HG03565 (cell line): ENCODE data around the gene SERHL2.
"Not testable (repeated sequence)": the region's sequence is repeated elsewhere in the genome, so short reads cannot be mapped to it uniquely, and the experiment has no call there.

Experiments
- ATAC-seq: cut with Tn5 transposase; IDR thresholded peaks from one replicate; pipeline ENCODE4 v1.9.1; 2021; ENCODE audit warnings: mild to moderate bottlenecking, moderate library complexity; ENCODE audit not compliant: unreplicated experiment

The SERHL2 gene

DNA sequence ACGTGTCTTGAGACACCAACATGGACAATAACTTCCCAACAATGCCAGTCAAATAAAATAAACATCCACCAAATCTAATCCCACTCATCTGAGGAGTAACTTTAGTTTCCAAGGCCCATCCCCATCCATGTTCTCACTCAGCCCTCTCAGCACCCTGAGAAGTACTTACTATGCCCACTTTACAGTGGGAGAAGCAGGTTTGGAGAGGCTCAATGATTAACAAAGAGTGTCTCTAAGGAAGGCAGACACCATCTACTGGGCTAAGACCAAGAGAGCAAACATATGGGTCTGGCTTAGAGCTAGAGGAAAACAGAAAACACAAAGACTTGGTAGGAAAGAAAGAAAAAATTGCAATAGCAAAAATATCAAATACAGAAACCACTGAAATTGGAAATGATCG lies 49.7 kb downstream of the SERHL2 start:
- no peak for ATAC-seq

DNA sequence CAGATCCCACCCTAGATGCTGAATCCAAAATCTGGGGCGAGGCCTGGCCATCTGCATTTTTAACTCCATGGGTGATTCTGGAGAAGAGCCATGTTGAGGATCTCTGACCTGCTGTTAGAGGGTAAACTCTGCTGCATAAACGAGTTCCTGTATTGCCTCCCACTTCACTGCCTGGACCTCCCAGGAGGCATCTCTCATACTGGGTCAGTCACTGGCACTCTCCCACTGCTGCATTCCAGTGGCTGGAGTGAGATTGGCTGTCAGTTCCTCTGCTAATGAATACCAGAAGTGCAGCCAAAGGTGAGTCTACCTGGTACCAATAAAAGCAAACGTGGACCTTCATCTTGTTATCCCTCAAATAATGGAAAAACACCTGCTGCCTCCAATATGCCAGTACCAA lies 50.6 kb downstream of the SERHL2 start:
- no peak for ATAC-seq

DNA sequence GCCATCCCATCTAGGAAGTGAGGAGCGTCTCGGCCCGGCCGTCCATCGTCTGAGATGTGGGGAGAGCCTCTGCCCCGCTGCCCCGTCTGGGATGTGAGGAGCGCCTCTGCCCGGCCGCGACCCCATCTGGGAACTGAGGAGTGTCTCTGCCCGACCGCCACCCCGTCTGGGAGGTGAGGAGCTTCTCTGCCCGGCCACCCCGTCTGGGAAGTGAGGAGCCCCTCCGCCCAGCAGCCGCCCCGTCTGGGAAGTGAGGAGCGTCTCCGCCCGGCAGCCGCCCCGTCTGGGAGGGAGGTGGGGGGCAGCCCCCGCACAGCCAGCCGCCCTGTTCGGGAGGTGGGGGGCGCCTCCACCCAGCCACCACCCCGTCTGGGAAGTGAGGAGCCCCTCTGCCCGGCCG lies 53.9 kb downstream of the SERHL2 start:
- ATAC-seq, result not testable (repeated sequence)

DNA sequence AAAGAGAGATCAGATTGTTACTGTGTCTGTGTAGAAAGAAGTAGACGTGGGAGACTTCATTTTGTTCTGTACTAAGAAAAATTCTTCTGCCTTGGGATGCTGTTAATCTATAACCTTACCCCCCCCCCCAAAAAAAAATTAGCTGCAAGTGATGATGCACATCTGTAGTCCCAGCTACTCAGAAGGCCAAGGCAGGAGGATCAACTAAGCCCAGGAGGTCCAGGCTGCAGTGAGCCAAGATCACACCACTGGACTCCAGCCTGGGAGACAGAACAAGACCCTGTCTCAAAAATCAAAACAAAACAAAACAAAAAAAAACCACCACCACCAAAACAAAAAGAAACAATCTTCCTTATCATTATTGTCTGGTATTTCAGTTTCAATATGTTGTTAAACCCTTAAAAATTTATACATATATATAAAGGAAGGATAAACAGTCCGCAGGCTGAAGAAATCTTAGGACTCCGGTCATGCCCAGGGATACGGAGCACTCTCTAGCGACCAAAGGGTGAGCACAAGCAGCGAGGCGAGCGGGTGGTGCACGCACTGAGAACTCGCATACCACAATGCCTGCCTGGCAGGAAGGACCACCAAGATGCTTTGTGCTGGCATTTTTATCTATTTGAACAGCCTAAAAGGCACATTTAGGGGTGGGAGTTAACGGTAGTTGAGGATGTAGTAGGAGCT lies 54.5 kb downstream of the SERHL2 start:
- ATAC-seq, result no peak

DNA sequence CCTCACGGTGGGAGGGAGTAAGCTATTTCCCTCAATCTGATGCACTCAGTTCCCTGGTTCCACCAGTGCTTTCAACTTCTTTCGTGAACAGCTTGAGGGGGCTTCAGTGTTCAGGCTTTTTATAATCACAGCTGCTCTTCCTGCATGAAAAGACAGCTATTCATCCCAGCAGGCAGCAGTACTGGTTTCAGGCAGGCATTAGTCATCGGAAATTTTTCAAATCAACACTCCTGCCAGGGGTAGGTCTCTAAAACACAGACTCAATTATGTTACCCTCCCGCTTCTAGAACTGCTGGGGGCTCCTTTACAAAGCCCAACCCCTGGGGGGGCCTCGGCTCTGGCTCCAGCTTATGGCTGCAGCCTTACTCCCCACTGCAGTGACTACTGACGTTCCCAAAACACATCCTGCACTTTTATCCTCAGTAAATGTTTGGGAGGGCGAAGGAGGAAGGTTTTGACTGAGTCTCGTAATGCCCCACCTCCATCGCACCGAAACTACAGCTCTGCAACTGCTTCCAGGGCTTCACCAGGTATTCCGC lies 55.1 kb downstream of the SERHL2 start:
- ATAC-seq, result no peak

DNA sequence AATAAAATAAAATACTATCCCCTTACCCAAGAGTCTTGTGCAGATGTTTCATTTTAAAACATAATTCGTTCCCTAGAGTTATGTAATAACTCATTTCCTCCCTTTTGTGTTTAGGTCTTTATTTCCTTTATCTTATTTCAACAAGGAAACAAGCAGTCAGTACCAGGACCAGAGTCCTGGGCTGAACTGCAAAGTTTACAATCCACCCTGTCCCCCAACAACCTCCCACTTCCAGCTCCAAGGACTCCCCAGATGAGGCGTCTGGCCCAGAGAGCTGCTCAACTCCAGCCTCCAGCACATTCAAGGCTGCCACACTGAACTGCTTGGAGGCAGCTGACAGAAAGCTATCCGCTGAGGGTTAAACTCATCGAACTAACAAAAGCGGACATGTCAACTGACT lies 56.4 kb downstream of the SERHL2 start:
- ATAC-seq, result no peak

DNA sequence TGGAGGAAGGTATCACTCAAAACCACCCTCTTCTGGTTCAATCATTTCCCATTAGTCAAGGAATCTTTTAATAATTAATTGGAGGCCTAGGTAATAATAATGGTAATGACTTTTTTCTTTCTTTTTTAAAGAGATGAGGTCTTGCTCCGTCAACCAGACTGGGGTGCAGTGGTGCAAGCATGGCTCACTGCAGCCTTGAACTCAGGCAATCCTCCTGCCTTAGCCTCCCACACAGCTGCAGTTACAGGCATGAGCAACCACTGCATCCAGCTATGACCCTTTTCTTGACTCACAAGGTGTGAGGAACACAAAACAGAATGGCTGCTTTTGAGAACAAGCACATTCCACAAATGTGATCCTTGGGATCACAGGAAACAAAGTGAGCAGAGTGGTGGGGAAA lies 57.3 kb downstream of the SERHL2 start:
- ATAC-seq, result no peak

DNA sequence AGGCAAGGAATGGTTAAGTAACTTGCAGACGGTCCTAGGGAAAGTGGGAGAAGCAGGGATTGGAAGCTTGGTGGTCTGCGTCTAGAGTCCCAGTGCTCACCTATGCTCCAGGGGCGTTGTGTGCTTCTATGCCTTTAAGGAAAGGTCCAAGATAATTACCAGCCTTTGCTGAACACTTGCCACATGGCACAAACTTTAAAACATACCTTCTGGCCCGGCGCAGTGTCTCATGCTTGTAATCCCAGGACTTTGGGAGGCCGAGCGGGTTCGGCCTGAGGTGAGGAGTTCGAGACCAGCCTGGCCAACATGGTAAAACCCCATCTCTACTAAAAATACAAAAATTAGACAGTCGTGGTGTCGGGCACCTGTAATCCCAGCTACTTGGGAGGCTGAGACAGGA lies 58.6 kb downstream of the SERHL2 start:
- ATAC-seq, result no peak

DNA sequence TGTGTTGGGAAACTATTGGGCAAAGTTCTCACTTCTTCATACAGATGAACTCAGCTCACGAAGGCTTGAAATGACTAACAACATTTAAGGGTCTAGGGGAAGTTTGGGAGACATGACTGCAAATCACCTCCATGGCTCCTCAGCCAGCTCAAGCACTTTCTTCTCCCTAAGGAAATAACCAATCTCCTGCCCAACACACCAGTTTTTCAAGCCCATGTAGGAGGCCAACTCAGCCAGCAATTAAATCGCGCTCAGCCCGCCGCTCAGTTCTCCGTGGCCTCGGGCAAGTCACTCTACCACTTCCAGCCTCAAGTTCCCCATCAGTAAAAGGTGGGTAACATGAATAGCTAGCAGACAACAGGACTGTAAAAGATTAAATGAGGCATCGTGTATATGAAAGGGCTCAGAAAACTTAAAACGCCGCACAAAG lies 60.1 kb downstream of the SERHL2 start:
- no peak for ATAC-seq

DNA sequence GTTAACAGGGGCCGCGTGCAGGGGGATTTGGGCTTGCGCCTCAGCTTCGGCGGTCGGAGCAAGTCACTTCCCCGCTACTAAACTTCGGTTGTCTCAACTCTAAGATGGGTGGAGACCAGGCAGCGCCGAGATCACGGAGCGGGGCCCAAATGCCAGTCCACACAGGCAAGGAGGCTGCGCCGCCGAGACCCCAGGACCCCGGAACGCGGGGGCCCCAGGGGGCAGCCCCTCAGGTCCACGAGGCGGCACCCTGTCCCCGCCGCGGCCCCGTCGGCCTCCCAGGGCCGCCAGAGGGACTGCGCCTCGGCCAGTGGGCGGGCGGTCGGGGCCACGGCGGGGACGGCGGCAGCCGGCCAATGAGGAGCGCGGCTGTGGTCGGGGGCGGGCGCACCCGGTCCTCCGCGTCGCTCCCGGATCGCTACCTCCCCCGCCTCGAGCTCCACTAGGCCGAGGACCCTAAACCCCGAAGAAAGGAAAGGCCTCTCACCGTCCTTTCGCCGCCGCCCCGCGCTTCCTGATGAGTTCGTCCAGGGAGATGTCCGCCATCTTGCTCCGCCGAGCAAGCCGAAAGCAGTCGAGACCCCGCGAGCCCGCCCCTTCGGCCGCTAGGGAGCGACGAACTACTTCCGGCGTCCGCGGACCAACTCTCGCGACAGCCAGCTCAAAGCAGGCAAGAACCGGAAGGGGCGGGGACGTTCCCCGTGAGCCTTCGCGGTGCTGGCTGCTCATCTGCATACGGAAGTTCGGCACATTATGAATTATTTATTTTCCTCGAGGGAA lies 60.7 kb downstream of the SERHL2 start, which contains the start of gene POLDIP3:
TSS of gene POLDIP3 (minus strand) at position 572 of the 780 bp plus-strand sequence. CDS start at position 546, 26 bp downstream.
- ATAC-seq, result peak; percentile 65

DNA sequence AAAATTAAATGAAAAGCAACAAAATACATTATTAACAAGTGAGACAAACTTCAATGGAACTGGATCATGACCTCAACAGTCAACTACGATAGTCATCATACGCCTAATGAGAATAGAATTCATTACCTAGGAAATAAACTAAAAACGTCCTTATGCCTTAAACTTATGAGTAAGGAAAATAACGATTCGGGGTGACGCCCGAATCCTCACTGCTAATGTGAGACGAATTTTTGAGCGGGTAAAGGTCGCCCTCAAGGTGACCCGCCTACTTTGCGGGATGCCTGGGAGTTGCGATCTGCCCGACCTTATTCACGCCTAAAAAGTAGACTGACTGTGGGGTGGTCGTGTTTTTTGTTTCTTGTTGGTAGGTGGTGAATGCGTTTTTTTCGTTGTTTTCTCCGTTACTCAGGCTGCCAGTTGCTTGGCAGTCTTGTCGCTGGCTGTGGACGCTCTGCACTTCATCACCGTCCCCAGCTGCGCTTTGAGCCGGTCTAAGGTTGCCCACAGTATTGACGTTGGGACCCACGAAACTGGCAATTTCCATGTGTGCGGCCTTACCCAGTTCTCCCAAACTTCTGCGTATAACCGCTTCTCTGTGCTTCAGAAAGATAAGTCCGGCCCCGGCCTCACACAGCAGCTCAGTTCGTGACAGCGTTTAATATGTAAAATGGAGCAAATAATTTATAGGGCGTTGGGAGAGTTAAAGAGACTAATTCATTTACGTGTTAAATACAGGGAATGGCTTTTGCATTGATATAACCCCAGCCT lies 61.5 kb downstream of the SERHL2 start:
- peak; percentile 43 for ATAC-seq

DNA sequence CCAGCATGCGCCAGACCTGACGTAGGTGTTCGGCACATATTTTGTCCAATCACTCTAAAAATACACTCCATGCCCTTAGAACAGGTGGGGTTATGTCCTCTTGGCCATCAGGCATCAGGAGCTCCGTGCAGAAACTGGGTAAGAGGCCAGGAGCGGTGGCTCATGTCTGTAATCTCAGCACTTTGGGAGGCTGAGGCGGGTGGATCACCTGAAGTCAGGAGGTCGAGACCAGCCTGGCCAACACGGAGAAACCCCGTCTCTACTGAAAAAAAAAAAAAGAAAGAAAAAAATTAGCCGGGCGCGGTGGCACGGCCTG lies 62.1 kb downstream of the SERHL2 start:
- ATAC-seq, result not testable (repeated sequence)

DNA sequence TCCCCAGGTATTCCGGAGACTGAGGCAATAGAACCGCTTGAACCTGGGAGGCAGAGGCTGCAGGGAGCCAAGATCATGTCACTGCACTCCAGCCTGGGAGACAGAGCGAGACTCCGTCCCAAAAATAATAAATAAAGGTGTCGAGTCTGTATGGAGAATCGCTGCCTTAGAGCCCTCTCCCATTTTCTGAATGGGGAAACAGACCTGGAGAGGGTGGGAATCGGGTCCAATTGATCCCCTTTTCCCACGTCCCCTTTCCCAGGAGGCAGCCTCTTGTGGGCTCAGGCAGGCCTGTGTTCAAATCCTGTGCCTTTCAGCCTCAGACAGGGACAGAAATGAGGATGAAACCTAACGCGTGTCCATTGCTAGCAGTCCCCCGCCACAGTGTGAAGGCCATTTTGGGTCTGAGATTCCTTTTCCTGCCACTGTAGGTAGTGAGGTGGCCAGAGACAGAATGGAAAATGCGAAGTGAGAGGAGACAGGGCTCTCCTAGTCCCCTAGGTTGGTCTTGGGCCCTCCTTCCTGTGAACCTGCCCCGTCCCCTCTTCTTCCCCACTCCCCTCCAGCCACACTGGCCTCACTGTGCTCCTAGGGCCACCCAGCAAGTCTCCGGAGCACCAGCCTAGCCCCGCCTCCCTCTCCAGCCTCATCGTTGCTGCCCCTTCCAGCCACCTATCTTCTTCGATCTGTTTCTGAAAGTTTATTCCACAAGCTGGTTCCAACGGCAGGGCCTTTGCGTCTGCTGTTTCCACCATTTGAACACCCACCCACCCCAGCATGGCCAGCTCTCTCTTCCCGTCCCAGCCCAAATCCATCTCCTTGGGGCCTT lies 63.6 kb downstream of the SERHL2 start:
- ATAC-seq, result no peak

DNA sequence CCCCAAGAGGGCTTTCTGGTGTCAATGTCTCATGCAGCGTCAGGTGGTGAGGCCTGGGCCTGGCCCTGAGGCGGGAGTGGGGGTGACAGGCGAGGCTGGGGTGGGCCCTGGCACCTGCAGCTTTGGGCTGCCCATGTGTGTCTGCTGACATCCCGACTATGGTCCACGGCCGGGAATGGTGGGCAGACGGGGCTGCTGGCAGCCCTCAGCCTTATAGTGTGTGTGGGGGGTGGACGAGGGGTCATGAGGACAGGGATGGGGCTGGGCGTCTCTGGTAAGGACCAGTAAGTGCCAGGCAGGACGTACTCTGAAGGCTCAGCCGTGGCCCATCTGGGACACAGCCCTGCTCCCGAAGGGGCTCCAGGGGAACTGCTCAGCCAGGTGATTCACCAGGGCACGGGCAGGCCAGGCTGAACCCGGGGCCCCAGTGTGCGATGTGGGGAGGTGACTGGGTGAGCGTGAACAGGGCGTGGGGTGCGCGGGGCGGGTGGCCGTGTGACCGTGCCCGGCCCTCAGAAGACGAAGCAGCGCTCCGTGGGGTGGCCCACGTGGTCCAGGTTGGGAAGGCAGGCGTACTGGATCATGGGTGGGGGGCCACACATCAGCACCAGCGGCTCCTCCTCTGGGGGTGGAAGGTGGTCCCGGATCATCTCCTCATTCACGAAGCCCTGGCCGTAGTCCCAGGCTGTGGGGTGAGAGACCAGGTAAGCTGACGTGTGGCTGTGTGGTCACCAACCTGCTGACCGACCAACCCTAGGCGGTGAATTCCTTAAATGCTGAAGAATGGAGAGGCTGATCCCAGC lies 65.7 kb downstream of the SERHL2 start:
- ATAC-seq, result no peak

DNA sequence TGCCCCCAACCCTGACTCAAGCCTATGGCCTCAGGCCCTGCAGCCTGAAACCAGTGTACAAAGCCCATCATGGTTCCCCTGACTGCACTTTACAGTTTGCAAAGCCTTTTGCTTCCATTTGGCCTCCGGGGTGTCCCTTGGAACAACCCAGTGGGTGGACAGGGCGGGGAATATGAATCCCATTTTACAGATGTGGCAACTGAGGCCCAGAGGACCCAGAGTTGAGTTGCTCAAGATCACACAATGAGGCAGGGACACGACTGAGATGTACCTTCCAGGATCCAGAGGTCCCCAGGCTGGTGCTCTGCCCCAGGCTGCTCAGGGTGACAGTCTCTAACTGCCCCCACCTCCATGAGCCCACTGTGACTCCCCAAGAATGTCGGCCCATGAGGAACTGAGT lies 66.3 kb downstream of the SERHL2 start:
- no peak for ATAC-seq

DNA sequence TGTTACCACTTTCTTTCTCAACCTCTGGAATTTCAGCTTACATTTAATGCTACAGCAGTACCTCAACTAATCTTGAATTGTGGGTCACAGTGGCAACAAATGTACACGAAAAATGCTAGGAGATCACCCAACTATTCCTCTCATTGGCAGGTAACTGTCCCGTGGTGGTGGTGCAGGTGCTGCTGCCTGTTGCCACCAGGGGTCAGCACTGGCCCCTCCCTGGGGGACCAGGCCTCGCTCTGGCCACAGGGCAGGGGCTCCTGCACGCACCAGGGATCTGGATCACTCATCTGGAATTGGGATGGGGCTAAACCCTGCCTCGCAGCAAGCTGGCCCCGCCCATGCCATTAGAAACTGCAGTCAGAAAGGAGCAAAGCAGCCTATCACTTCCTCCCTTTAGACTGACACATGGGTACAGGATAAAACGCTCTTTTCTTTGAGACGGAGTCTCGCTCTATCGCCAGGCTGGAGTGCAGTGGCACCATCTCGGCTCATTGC lies 67.8 kb downstream of the SERHL2 start:
- no peak for ATAC-seq

DNA sequence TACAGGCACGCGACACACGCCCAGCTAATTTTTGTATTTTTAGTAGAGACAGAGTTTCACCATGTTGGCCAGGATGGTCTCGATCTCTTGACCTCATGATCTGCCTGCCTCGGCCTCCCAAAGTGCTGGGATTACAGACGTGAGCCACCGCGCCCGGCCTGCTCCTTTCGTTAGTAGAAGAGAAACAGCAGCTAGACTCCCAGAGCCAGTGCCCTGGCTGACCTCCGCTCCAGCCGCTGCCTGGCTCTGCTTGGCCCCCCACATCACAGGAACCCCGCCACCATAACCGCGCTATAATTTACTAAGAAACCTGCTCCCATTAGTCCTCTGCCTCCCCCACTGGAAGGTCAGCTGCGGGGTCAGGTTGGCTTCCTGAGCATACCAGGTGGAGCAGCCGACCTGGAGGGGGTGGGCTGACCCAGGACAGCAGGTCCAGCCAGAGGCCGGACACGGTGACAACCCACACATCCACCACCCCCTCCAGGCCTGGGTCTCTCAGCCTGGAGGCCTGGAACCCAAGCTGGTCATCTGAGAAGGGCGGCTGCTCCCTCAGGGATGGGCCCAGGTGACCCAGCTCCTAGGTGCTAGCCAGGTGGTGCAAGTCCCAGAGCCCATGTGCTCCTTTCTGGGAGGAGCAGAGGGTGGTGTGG lies 68.4 kb downstream of the SERHL2 start:
- ATAC-seq, result no peak

DNA sequence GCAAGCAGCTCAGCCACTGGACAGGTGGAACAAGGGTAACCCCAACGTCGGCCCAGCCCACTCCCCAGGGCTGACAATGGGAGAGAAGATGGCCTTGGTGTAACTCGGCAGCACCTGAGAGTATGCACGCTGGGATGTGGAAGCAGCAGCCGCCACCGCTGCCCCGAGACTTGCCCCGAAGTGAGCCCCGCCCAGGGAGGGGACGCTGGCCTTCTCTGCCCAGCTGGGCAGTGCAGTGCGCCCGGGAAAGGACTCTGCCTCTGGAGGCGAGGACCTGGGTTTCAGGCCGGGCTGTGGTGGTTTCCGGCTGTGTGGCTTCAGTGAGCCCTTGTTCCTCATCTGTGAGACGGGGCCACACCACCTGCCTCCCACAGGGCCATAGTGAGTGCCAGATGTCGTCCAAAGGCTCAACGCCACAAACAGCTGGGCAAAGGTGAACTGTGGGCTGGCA lies 69.6 kb downstream of the SERHL2 start:
- no peak for ATAC-seq
